Endometrium (tissue), 2 donors: ENCODE data around the gene FOXJ2.
"Not testable (repeated sequence)": the region's sequence is repeated elsewhere in the genome, so short reads cannot be mapped to it uniquely, and the experiment has no call there.

Experiments used
- FAIRE-seq: peaks from 2 replicates; lab custom pipeline; 2012; peaks lifted over from hg19 to GRCh38; lab: Jason Lieb, UNC
- donor health status: control.
- donor health status: control.

FOXJ2 gene

GRCh38 chr12:8032242-8033152 lies at the start of gene FOXJ2:
Gene FOXJ2, plus strand, starts transcription at chr12:8032716. Its CDS starts 7,117 bp downstream, at chr12:8039833.
- FAIRE-seq: no peak

DNA sequence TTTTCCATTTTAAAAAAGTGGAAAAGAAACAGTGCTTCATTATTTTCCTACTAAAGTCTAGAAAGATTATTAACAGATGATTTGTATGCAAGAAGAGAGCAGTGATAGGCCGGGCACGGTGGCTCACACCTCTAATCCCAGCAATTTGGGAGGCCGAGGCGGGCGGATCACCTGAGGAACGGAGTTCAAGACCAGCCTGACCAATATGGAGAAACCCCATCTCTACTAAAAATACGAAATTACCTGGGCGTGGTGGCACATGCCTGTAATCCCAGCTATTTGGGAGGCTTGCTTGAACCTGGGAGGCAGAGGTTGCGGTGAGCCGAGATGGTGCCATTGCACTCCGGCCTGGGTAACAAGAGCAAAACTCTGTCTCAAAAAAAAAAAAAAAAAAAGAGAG lies 49.5 kb upstream of the FOXJ2 start:
- not testable (repeated sequence) for FAIRE-seq

DNA sequence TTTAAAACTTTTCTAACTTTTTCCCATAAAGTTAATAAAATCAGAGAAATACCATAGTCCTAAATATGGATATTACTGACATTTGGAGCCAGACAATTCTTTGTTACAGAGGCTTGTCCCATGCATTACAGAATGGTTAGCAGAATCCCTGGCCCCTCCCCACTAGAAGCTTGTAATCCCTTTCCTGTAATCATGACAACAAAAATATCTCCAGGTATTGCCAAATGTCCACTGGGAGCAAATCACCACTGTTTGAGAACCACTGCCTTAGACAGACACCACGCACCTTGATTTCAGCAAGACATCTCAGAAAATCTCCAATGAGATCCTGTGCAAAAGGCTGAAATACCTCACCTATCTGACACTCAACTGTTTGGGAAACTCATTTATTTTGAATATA lies 49.1 kb upstream of the FOXJ2 start:
- FAIRE-seq: not testable (repeated sequence)

- FAIRE-seq: no peak
Observed at GRCh38 chr12:7984900-7985299, 47.6 kb upstream of the FOXJ2 start.

DNA sequence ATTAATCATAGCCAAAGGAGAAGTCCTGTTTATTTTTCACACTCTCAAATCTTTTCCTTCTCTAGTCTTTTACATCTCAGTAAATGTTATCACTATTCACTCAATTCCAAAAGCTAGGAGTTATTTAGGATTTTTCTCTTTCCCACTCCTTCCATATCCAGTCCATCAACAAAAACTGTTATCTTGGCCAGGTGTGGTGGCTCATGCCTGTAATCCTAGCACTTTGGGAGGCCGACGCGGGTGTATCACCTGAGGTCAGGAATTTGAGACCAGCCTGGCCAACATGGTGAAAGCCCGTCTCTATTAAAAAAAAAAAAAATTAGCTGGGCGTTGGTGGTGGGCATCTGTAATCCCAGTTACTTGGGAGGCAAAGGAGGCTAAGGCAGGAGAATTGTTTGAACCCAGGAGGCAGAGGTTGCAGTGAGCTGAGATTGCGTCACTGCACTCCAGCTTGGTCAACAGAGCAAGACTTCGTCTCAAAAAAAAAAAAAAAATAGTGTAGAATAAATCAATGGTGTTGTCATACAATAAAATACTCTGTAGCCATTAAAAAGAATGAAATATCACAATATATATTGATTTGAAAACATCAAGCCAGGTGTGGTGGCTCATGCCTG lies 46.6 kb upstream of the FOXJ2 start:
- no peak for FAIRE-seq

GRCh38 chr12:7989827-7990491 lies 42.6 kb upstream of the FOXJ2 start:
- no peak for FAIRE-seq

DNA sequence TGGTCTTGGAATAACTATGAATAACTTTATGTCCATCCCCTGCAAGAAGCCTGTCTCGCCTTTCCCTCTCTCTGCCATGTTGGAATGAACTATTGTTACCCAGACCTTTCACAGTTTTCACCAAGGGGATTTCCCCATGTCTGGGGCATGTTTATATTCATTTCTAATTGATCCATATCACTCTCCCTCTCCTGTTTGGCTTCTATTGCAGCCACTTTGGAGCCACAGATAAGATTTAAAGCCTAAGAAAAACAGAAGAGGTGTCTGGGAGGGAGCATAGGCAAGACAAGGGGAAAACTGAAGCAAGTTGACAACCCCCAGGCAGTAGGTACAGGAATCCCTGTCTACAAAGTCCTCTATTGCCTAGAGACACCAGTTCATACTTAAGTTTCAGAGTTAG lies 41.0 kb upstream of the FOXJ2 start:
- no peak for FAIRE-seq

GRCh38 chr12:7994731-7995205 lies 37.7 kb upstream of the FOXJ2 start:
- FAIRE-seq: no peak

GRCh38 chr12:7995266-7995963 lies 37.1 kb upstream of the FOXJ2 start:
- peak; percentile 51 for FAIRE-seq

DNA sequence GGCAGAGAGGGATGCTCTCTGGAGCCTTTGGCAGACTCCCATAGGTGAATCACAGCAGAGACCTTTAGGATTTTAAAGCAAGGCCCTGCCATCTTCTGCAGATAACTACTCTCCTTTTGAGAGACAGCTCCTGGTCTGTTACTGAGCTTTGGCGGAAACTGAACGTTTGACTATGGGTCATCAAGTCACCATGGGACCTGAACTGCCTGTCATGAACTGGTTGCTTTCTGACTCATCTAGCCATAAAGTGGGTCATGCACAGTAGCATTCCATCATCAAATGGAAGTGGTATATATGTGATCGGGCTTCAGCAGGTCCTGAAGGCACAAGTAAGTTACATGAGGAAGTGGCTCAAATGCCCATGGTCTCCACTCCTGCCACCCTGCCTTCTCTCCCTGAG lies 31.7 kb upstream of the FOXJ2 start:
- not testable (repeated sequence) for FAIRE-seq

- FAIRE-seq: not testable (repeated sequence)
Observed at GRCh38 chr12:8001496-8001895, 31.0 kb upstream of the FOXJ2 start.

- not testable (repeated sequence) for FAIRE-seq
Observed at GRCh38 chr12:8004897-8005296, 27.6 kb upstream of the FOXJ2 start.

DNA sequence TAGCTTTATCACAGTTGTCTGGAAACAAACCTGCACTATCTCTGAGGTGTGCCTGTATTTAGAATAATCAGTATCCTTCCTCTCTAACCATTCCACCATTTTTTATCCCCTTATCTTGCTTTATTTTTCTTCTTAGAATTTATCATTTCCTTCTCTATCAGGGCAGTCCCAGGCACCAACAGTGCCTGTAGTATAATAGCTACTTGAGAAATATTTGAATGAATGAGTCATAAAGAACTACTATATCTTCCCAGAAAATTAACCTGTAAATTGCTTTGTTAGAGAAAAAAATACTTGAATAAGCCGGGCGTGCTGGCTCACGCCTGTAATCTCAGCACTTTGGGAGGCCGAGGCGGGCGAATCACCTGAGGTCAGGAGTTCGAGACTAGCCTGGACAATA lies 21.2 kb upstream of the FOXJ2 start:
- no peak for FAIRE-seq

- FAIRE-seq: no peak
Observed at GRCh38 chr12:8012651-8013309, 19.7 kb upstream of the FOXJ2 start.

DNA sequence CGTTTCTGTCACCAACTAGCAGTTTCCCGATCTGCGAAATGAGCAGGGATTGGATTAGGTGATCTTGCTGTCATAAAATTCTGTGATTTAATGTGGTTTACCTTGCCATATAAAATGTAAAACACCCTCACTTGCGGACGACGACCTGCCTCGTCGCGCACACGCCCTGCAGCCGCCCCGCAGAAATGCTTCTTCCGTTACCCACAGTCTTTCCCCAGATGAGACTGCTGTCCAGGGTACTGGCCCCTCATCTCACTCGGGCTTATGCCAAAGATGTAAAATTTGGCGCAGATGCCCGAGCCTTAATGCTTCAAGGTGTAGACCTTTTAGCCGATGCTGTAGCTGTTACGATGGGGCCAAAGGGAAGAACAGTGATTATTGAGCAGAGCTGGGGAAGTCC lies 17.7 kb upstream of the FOXJ2 start:
- FAIRE-seq: no peak

DNA sequence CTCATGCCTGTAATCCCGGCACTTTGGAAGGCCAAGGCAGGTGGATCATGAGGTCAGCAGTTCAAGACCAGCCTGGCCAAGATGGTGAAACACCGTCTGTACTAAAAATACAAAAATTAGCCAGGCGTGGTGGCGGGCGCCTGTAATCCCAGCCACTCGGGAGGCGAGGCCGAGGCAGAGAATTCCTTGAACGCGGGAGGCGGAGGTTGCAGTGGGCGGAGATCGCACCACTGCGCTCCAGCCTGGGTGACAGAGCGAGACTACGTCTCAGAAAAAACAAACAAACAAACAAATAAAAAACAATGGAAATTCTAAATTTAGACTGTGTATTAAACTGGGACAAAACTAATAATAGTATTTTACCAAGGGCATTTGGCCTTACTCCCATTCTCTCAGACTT lies 14.3 kb upstream of the FOXJ2 start:
- not testable (repeated sequence) for FAIRE-seq

DNA sequence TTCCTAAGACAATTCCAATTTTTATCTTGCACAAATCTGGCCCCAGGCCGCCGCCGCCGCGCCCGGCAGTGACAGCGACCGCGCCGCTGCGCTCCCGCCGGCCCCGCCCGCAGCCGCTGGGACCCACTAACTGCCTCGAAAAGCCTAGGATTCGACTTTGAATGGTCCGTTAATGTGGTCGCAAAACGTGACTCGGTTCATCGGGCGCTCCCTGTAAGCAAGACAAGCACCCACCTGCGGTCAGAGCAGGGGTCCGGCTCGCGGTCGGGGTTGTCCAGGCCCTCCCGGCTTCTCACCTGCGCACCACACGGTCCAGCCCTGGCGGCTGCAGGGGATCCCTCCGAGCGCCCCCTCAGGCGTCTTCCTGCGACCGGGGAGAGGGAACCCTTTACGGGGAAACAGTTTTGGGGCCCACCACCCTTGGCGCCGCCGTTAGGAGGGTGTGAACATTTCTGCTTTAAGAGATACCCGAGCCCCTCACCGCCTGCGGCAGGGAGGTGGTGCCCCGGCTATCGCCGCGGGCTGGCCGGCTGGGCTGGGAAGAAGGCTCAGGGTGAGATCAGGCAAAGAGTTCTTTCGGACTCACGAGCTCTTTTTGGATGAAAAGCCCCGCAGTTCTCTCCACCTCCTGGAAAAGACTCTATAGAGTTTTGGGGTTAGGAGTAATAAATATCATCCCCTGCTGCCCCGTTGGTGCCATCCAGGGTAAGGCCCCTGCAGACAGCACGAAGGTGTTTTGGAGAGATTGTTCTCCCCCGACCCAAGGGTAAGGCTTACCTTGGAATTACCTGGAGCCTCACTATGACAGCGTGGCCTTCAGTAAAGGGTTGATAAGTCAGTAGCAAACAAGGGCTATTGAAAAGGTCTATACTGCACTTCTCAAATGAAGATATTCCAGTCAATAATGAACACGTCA lies 13.6 kb upstream of the FOXJ2 start:
- FAIRE-seq: no peak

GRCh38 chr12:8026291-8026900 lies 6.1 kb upstream of the FOXJ2 start:
- FAIRE-seq: peak; percentile 99

- FAIRE-seq: no peak
Observed at GRCh38 chr12:8027856-8028255, 4.7 kb upstream of the FOXJ2 start.

DNA sequence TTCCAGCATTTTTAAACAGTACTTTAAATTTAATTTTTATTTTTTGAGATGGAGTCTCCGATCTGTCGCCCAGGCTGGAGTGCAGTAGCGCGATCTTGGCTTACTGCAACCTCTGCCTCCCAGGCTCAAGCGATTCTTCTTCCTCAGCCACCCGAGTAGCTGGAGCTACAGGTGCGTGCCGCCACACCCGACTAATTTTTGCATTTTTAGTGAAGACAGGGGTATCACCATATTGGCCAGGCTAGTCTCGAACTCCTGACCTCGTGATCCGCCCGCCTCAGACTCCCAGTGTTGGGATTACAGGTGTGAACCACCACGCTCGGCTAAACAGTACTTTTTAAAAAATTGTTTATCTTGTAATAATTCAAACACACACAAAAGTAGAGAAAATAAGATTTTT lies 4.2 kb upstream of the FOXJ2 start:
- FAIRE-seq: no peak
